ENCODE measurements around the gene CDKAL1.

The CDKAL1 gene

DNA sequence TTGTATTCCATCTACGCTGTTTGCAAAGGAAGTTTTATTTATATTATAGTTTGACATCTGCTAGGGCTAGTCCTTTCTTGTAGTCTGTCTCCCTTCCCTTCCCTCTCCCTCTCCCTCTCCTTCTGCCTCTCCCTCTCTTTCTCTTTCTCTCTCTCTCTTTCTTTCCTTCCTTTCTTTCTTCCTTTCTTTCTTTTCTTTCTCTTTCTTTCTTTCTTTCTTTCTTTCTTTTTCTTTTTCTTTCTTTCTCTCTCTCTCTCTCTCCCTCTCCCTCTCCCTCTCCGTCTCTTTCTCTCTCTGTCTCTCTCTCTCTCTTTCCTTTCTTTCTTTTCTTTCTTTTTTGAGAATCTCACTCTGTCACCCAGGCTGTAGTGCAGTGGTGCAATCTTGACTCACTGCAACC, 137.8 kb downstream of the CDKAL1 start:
- DNase-seq (ENCODE audit: low read depth in 2 of 2, low spot score in 1 of 2): no peak

DNA sequence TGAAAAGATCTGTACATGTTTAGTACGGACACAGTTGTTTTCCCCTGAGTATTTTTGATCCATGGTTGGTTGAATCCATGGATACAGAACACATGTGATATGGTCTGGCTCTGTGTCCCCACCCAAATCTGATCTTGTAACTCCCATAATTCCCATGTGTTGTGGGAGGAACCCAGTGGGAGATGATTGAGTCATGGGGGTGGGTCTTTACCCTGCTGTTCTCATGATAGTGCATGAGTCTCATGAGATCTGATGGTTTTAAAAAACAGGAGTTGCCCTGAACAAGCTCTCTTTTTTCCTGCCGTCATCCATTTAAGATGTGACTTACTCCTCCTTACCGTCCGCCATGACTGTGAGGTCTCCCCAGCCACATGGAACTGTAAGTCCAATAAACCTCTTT, 139.2 kb downstream of the CDKAL1 start:
- DNase-seq (ENCODE audit: low read depth in 2 of 2, low spot score in 1 of 2): no peak

DNA sequence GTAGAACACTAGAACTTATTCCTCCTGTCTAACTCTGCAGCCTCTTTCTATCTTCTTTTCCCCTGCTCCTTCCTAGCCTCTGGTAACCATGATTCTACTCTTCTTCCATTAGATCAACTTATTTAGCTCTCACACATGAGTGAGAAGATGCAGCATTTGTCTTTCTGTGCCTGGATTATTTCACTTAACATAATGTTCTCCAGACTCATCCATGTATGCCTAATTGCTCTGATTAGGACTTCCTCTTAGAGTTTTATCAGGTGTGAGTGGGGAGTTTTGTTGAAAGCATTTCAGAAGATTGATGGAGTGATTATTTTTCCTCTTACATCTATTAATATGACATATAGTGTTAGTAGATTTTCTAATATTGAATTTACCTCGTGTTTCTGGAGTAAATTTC, 140.4 kb downstream of the CDKAL1 start:
- DNase-seq (ENCODE audit: low read depth in 2 of 2, low spot score in 1 of 2): no peak

DNA sequence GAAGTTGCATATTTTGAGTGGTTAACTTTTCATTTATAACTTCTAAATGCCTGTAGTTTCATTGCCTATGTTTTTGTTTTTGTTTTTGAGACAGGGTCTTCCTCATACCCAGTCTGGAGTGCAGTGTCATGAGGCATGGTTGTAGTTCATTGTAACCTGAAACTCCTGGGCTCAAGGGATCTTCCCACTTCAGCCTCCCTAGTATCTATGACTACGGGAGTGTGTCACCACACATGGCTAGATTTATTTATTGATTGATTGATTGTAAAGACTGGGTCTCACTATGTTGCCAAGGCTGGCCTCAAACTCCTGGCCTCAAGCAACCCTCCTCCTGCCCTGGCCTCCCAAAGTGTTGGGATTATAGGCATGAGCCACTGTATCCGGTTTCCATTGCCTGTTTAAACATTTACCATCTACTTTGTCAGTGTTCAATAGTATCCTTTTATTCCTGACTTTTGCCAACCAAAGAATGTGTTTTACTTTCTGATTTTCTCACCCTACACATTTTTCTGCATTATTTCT, 144.6 kb downstream of the CDKAL1 start:
- DNase-seq (ENCODE audit: low read depth in 2 of 2, low spot score in 1 of 2): no peak

DNA sequence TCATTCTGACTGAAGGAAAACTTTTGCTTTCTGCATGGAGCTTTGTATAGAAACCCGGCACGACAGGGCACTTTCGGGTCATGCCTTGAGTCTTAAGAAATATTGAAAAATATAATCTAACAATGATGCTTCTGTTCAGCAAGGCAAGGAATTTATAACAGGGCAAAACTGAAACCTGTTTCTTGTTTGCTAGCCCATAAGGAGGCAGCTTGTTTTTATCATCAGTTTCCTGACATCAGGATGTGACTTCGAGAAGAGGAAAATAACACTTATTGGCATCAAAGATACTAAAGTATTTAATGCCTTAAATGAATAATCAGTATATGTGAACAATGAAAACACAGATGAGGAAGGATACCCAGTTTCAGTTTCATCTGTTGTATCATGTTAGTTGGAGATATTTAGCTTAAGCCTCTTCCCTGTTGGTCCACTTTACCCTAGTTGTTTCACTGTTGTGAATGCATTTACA, 146.5 kb downstream of the CDKAL1 start:
- no peak for DNase-seq (ENCODE audit: low read depth in 2 of 2, low spot score in 1 of 2)

DNA sequence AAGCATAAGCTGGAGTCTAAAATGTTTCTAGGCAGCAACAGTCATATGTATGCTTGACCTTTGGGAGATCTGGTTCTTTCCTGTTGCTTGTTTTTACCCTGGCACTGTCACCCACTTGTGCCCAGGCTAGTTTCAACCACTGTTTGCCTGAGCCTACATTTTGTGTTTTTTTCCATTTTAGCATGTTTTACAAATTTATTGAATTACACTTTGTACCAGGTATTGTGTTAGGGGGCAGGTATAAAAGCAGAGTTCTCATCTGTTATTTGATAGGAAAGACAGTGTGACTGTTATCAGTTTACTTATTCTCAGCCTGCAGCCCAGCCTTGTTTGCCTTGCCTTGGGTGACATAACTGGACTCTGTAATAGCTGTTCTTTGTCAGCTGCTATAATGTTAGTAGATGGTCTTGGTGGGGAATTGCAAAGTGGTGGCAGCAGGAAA, 147.0 kb downstream of the CDKAL1 start:
- no peak for DNase-seq (ENCODE audit: low read depth in 2 of 2, low spot score in 1 of 2)

DNA sequence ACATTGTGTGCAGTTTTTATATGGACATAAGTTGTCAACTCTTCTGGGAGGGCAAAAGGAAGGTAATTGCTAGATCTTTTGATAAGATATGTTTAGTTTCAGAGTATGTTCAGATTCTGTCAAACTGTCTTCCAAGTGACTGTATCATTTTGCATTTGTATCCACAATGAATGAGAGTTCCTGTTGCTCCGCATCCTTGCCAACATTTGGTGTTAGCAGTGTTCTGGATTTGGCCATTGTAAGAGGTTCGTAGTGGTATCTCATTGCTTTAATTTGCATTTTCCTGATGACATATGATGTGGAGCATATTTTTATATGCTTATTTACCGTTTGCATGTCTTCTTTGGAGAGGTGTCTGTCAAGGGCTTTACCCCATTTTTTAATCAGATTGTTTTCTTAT, 150.2 kb downstream of the CDKAL1 start:
- DNase-seq (ENCODE audit: low read depth in 2 of 2, low spot score in 1 of 2): no peak

DNA sequence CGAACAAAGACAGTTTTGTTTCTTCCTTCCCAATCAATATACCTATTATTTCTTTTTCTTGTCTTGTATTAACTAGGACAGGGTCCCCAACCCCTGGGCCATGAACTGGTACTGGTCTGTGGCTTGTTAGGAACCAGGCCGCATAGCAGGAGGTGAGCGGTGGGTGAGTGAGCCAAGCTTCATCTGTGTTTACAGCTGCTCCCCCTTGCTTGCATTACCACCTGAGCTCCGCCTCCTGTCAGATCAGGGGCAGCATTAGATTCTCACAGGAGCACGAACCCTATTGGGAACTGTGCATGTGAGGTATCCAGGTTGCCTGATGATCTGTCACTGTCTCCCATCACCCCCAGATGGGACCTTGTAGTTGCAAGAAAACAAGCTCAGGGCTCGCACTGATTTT, 151.9 kb downstream of the CDKAL1 start:
- no peak for DNase-seq (ENCODE audit: low read depth in 2 of 2, low spot score in 1 of 2)

DNA sequence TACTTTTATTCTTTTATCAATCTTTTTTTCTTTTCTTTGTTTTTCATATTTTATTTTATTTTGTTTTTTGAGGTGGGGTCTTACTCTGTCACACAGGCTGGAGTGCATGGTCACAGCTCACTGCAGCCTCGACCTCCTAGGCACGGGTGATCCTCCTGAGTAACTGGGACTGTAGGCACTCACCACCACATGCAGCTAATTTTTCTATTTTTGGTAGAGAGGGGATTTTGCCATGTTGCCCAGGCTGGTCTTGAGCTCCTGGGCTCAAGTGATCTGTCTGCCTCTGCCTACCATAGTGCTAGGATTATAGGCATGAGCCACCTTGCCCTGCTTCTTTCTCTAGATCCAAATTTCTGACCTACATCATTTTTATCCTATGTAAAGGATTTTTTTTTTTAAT, 153.2 kb downstream of the CDKAL1 start:
- DNase-seq (ENCODE audit: low read depth in 2 of 2, low spot score in 1 of 2): no peak

DNA sequence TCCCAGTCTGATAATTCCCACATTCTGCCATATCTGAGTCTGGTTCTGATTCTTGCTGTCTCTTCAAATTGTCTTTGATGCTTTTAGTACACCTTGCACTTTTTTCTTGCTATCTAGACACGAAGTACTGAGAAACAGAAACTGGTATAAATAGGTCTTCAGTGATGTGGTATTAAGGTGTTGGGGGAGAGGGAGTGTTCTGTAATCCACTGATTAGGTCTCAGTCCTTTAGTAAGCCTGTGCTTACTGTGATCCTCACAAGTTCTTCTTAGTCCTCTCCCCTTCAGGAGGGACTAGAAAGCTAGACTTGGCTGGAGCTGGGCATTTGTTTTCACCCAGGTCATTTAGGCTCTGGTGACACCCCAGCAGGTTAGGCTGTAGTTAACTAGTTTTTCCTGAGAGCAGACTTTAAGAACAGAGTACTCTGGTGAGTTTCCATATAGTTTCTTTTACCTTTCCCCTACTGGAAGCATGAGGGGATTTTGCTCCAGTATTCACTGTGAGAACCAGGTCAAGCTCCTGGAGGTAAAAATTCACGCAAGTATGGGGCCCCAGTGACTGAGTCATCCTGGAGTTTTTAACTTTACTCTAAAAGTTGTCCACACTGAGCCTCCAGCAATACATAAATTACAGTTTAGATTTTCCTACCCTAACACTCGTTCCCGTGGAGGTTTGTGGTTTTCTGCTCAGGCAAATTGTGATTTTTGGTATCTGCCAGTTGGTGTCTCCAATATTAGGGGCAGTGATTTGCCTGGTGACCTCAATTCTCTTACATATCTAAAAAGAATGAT, 154.6 kb downstream of the CDKAL1 start:
- no peak for DNase-seq (ENCODE audit: low read depth in 2 of 2, low spot score in 1 of 2)

DNA sequence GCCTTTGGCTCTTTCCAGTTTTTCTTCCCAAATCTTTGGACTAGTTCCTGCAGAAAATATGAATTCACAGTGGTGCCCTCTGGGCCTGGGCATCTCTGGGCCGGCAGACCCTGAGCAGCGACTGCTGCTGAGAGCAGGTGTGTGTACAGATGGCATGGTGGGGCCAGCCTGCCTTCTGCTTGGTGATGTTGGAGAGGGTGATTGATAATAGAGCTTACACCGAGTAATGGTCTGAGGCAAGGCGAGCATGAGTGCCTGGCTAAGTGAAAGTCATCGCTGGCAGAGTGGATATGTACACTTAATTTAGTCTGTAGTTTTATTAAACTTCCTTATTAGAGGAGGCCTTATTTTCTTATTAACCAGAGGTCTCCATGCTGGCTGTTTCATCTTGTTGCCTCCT, 156.9 kb downstream of the CDKAL1 start:
- no peak for DNase-seq (ENCODE audit: low read depth in 2 of 2, low spot score in 1 of 2)

DNA sequence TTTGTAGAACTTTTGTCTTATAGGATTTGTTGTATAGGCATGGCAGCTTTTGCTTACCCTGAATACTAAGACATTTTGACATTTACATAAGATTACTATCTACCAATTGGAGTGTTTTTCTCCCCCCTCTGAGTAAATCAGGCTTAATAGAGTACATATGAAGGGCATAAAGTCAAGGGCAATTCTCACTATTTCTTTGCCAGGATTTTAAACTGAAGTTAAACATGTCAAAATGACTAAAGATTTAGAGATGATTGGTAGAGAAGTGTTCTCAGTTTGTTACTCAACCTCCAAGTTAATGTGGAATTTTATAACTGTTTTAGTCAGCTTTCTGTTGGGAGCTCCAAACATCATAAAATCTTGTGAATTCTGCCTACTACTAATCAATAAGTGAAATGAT, 157.8 kb downstream of the CDKAL1 start:
- no peak for DNase-seq (ENCODE audit: low read depth in 2 of 2, low spot score in 1 of 2)

DNA sequence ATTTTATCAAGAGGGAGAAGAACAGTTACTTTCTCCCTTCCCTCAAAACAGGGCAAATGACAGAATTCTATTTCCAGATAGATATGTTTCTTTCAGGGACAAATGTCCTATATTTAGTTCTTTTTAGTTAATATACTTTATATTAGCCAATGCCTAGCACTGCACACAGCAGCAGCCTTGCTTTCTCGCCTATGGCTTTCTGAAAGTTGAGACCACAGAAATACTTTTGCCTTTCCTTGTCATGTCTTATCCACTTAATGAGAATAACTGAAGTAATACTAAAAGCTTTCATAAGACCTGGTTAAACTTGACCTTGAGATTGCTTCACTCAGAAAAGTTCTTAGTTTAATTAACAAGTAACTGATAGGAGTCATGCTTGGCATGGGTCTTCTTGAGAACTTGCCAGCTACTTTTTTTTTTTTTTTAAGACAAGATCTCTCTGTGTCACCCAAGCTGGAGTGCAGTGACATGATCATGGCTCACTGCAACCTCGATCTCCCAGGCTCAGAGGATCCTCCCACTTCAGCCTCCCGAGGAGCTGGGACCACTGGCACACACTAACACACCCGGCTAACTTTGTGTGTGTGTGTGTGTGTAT, 159.3 kb downstream of the CDKAL1 start:
- DNase-seq (ENCODE audit: low read depth in 2 of 2, low spot score in 1 of 2): no peak

DNA sequence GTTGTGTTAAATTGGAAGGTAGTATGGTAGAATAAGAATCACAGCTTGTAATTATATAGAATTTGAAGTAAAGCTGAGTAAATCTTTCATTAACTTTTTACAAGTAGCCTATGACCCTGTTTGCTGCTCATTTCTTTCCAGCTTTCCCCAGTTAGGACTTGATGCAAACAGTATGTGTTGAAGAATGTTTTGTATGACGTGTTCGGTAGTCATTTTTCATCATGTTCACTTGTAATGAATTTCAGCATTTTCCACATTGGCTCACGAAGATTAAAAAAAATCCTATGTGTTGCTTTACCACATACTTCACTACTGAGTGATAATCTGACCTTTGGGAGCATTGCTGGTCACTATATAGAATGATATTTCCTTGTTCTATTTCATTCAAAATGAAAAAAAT, 162.4 kb downstream of the CDKAL1 start:
- no peak for DNase-seq (ENCODE audit: low read depth in 2 of 2, low spot score in 1 of 2)

DNA sequence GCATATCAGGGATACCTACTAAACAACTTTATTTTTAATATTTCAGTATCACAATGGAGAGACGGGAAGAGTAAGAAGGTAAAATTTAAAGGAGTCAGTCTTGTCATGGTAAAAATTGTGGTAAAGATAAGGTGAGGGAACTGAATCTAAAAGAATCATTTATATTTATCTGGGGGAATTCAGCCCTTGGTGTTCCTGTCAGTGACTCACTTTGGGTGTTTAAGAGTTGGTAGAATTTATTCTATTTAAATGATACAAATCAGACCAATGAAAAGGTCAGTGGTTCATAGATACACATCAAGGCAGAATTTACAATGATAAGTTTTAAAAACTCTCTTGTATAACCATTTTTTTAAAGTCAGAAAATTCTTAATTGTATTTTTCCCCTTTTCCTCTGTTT, 164.4 kb downstream of the CDKAL1 start:
- no peak for DNase-seq (ENCODE audit: low read depth in 2 of 2, low spot score in 1 of 2)

DNA sequence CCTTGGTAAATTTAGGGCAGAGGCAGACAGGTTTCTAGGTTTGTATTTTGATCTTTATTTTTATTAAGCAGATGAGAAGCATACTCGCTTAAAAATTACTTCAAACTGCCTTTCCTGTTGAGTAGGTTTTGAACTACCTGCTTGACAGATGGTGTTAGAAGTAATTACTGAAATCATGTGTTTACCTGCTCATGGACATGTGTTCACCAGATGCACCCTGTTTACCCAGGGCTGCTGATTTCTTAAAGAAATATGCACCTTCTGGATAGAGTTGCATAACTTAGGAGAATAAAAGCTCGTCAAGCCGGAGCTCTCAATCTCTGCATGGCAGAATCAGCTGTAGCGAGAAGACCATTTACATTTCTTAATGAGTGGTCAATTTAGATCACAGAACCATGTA, 165.1 kb downstream of the CDKAL1 start:
- DNase-seq (ENCODE audit: low read depth in 2 of 2, low spot score in 1 of 2): no peak

DNA sequence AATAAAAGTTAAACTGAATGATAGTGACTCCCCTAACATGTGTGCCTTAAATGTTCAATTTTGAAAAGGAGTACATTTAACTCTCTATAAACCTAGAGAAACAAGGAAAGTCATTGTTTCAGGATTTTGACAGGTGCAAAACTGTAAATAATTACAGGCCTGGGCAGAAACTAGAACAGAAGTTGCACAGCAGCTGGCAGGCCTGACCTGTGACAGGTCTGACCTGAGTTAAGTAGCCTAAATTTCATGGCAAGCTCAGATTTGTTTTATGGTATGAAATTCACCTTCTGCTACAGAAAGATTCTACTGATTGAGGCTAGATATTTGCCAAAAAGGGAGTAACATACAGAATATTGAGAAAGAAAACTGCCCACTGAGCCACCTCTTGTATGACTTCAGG, 166.1 kb downstream of the CDKAL1 start:
- no peak for DNase-seq (ENCODE audit: low read depth in 2 of 2, low spot score in 1 of 2)

DNA sequence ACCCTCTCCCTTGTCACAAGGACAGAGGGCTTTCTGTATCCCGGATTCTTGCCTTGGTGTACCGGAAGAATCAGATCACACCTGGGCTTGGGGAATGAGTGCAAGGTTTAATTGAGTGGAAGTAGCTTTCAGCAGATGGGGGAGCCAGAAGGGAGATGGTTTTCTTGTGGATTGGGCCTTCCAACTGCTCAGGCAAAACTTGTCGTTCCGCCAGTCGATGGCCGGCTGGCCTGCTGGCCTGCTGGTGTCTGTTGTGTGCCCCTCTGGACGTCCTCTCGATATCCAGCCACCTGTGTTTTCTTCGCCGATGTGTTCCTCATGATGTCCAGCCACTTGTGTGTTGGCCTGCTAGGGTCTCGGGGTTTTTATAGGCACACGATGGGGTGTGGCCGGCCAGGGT, 168.1 kb downstream of the CDKAL1 start:
- DNase-seq (ENCODE audit: low read depth in 2 of 2, low spot score in 1 of 2): no peak

DNA sequence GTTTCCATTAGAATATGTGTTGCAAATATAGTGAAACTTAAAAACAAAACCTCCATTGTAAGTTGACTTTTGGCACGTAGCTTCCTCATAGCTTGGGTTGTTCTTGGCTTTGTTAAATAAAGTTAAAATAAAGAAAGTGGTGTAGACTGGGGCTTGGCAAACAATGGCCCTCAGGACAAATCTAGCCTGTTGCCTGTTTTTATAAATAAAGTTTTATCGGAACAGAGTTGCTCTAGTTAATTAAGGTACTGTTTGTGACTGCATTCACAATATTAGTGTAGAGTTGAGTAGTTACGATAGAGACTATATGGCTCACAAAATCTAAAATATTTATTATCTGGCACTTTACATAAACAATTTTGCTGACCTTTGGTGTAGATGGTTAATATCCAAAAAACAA, 168.8 kb downstream of the CDKAL1 start:
- DNase-seq (ENCODE audit: low read depth in 2 of 2, low spot score in 1 of 2): no peak

DNA sequence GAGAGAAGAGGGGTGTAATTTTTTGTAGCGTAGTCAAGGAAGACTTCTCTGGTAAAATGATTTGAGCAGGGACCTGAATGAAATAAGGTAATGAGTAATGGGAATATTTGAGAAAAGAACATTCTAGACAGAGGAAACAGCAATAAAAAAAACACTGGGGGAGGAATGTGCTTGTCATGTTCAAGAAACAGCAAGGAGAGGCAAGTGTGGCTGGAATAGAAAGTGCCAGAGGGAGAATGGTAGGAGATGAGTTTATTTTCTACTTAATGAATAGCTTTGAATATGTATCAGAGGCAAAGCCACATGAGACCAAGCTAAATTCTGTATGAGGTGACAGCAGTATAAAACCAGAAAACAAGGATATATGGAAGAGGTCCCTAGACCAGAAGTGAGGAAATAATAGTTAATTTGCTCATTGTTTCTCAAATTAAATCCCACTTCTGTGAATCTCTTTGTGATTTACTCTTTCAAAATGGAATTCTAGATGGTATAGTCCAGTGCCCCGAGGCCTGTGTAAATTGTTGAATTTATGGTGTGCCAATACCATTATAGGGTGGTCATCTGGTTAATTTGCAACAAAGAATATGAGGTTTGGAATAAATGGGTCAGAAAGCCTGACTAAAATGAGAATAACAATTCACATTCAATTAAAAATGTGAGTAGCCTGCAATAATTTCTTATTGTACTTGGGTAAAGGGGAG, 170.2 kb downstream of the CDKAL1 start:
- no peak for DNase-seq (ENCODE audit: low read depth in 2 of 2, low spot score in 1 of 2)

DNA sequence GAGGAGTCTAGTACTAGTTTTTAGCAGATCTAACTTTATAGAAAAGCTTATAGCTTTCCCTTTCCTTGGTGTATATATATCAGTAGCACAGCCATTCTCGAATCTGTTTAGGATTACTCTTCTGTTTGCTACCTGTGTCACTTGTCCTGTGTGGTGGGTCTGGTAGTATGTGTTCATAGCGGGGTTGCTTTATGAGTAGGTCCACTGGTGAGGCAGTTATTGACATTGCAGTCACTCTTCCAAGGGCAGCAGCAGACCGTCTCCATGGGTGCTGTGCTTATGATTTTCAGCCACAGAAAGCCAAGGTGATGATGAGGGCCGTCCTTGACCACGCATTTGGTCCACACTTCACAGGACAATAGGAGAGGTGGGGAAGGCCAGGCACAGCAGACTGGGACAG, 171.5 kb downstream of the CDKAL1 start:
- DNase-seq (ENCODE audit: low read depth in 2 of 2, low spot score in 1 of 2): no peak
